Kidney (tissue), 14 donors: ENCODE results near the gene AP2A2. TPM values are rescaled to one million over a fixed set of nuclear protein-coding genes. Genes with fewer than 3 reads are reported as not detected.
A peak's percentile ranks its signal among the peaks of the same experiment; 100 is the strongest.

Experiments
- DNase-seq, 5 donors: peaks; one replicate each; pipeline ENCODE4 v3.0.0-alpha.2; 2013 to 2020
- FAIRE-seq: peaks from 2 replicates; lab custom pipeline; 2012; peaks lifted over from hg19 to GRCh38; lab: Jason Lieb, UNC
- H3K27ac ChIP-seq, 2 donors: one replicate each; pipeline ENCODE4 v1.7.0; 2013; ENCODE audit warnings: low read depth in 2 of 2, low read length in 2 of 2, inconsistent platforms in 1 of 2
- H3K27me3 ChIP-seq: one replicate; pipeline ENCODE4 v1.7.1; 2013; ENCODE audit warnings: low read length, inconsistent platforms; ENCODE audit not compliant: control insufficient read depth, insufficient read depth
- H3K36me3 ChIP-seq, 3 donors: one replicate each; pipeline versions ENCODE4 v1.7.0 to v1.7.1; 2013; ENCODE audit warnings: low read length in 3 of 3, control low read depth in 1 of 3, inconsistent platforms in 1 of 3; ENCODE audit not compliant: insufficient read depth in 3 of 3, control insufficient read depth in 2 of 3
- H3K4me1 ChIP-seq, 3 donors: one replicate each; pipeline versions ENCODE4 v1.7.0 to v1.7.1; 2013; ENCODE audit warnings: low read length in 3 of 3, inconsistent platforms in 1 of 3, low read depth in 1 of 3; ENCODE audit not compliant: control insufficient read depth in 2 of 3, insufficient read depth in 2 of 3
- H3K4me3 ChIP-seq, 3 donors: one replicate each; pipeline versions ENCODE4 v1.7.0 to v1.8.1; 2013; ENCODE audit warnings: low read length in 3 of 3, control low read depth in 1 of 3, inconsistent platforms in 1 of 3
- H3K9ac ChIP-seq, 3 donors: one replicate each; pipeline versions ENCODE4 v1.7.0 to v1.7.1; 2013; ENCODE audit warnings: low read length in 3 of 3, control low read depth in 1 of 3, inconsistent platforms in 1 of 3
- H3K9me3 ChIP-seq, 3 donors: one replicate each; pipeline versions ENCODE4 v1.7.0 to v1.7.1; 2013; ENCODE audit warnings: low read length in 3 of 3, control low read depth in 1 of 3, inconsistent platforms in 1 of 3; ENCODE audit not compliant: control insufficient read depth in 2 of 3, insufficient read depth in 1 of 3
- intact Hi-C: fragments of 100-400 bp; cut with DNase I; formaldehyde crosslinking; loops from one replicate; pipeline ENCODE4 v1.11.1; 2022
- polyA plus RNA-seq: library from polyadenylated mRNA; stranded (reverse); fragments of 350-450 nt; fragmentation: Illumina TruSeq; extraction: RNeasy Lipid Tissue Mini Kit (QIAGEN cat#74804); gene quantifications from one replicate; pipeline ENCODE4 v1.2.3, GENCODE V29; 2014; ENCODE audit warnings: low read depth, low replicate concordance; ENCODE audit not compliant: insufficient read depth
- total RNA-seq: library from RNA; stranded (reverse); fragmentation: NEBNext Ultra II Directional; extraction: Animal tissue kit (Norgen Biotek cat#: 25700); gene quantifications from one replicate; pipeline ENCODE4 v1.2.1, GENCODE V29; 2021
- TF ChIP-seq, protein P1 (sequence below): IDR thresholded peaks from 3 replicates; pipeline ENCODE4 v1.5.1; 2012; ENCODE audit warnings: mild to moderate bottlenecking, moderate library complexity, borderline replicate concordance; ENCODE audit not compliant: insufficient read depth; ENCODE audit errors: extremely low read depth
- donor health status: control.
- donor health status: control.
- donor health status: control.
- donor health status: control.
- donor health status: control.
- donor health status: DM: yes; HTN: yes; CAD: no.
- donor health status: Normal renal cell carcinoma (clear cell type).

AP2A2 gene
- total and polyA plus RNA-seq, 2 donors from 2014 or later = 76.5 to 144 TPM

DNA sequence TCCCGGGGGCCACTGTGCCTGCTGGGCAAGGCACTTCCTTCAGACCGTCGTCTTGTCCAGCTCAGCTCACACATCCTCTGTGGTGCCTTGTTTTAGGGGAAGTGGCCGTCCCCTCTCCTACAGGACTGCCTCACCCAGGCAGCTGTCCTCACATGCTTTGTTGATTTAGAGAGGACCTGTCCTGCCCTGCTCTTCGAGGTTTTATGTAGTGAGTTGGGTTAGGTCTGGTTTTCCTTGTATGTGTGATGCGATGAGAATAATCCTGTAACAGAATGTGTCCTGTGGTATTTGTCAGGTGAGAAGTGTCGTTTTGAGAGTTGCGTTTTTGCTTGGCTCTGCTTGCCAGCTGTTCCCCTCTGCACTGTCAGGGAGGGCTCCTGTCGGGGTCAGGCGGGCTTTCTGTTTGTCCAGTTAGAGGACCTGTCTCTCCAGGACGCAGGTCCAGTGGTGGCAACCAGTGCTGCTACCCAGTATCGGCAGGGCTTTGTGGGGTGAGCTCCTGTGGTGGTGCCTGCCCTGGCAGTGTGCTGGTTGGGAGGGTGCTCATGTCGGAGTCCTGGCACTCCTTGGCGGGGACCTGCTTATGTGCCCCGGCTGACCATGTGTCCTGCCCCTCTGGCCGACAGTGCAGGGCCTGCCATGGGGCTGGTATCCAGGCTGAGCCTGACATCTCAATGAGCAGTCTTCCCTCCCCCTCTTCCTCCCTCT, 69.5 kb downstream of the AP2A2 start:
- Histone ChIP-seq H3K27me3 (no peaks in the 10 kb centered on the region), H3K4me1 (peaks cover 0 to 8% (median 0%) of the 10 kb centered on the region in 3 donors), H3K9me3 (no peaks in the 10 kb centered on the region), H3K27ac (no peak overlapping the region), H3K4me3 (no peak overlapping the region), H3K36me3 (peaks cover 2 to 35% (median 23%) of the 10 kb centered on the region in 3 donors), H3K9ac (no peak overlapping the region)
- TF ChIP-seq, protein P1, sequence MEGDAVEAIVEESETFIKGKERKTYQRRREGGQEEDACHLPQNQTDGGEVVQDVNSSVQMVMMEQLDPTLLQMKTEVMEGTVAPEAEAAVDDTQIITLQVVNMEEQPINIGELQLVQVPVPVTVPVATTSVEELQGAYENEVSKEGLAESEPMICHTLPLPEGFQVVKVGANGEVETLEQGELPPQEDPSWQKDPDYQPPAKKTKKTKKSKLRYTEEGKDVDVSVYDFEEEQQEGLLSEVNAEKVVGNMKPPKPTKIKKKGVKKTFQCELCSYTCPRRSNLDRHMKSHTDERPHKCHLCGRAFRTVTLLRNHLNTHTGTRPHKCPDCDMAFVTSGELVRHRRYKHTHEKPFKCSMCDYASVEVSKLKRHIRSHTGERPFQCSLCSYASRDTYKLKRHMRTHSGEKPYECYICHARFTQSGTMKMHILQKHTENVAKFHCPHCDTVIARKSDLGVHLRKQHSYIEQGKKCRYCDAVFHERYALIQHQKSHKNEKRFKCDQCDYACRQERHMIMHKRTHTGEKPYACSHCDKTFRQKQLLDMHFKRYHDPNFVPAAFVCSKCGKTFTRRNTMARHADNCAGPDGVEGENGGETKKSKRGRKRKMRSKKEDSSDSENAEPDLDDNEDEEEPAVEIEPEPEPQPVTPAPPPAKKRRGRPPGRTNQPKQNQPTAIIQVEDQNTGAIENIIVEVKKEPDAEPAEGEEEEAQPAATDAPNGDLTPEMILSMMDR = no peak
- no peak for DNase-seq
- intact Hi-C loops = no loop called here
- FAIRE-seq = no peak

DNA sequence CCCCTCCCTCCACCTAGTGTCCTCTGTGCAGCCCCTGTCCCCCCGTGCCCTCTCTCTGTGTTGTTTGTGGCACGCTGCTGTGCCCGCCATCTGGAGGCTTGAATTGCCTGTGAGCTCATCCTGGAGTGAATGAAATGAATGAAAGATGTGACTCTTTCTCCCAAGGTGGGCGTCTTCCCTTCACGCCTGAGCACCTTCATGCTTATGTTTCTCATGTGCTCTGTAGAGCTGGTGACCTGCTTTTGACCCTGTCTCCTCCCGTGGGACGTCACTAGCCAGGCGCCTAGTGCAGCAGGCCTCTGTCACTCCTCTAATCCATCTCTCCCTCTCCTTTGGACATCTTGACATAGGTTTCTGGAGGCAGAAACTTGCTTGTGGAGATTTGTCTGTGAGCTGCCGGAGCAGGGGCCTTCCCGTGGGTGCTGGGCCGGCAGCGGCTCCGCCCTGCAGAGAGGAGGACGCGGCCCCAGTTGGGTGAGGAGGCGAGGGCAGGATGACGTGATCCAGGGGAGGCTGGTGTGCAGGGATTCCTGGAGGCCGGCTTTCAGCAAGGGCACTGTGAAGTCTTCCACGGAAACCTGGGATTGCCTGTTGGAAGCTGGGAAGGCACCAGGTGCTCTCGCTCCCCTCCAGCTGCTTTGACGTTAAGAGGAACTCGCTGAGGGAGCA, 70.2 kb downstream of the AP2A2 start:
- Histone ChIP-seq H3K36me3 (peaks cover 2 to 40% (median 26%) of the 10 kb centered on the region in 3 donors), H3K9ac (no peak overlapping the region), H3K27me3 (no peaks in the 10 kb centered on the region), H3K4me1 (peaks cover 0 to 8% (median 0%) of the 10 kb centered on the region in 3 donors), H3K4me3 (no peak overlapping the region), H3K9me3 (no peaks in the 10 kb centered on the region), H3K27ac (peak overlapping the region in 1 of 2 donors; percentile 36)
- FAIRE-seq = no peak
- peak in 4 of 5 donors; percentile 92 to 96 (median 95) for DNase-seq
- TF ChIP-seq, protein P1 = no peak
- intact Hi-C loops = no loop called here

DNA sequence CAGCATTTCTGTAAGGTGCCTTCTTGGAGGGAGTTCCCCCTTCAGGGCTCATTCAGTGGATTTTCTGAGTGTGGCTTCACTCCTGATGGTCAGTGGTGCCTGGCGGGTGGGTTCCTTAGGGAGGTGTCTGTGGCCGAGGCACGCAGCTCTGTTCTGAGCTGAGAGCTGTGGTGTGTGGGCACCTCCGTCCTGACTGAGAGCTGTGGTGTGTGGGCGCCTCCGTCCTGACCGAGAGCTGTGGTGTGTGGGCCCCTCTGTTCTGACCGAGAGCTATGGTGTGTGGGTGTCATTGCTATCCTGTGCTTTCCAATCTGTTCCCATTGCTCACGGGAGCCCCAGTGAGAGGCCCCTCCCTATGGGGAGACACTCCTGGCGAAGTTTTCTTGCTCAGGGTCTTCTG, 71.0 kb downstream of the AP2A2 start:
- no peak for FAIRE-seq
- H3K36me3 ChIP-seq = peaks cover 2 to 44% (median 28%) of the 10 kb centered on the region in 3 donors
- no peak overlapping the region for H3K9ac ChIP-seq

More for the DNA sequence above, 71.0 kb downstream of the AP2A2 start:
- no peak overlapping the region for H3K27ac ChIP-seq
- no peak overlapping the region for H3K4me3 ChIP-seq
- DNase-seq = no peak
- TF ChIP-seq, protein P1 = no peak
- intact Hi-C loops = no loop called here
- peaks cover 0 to 9% (median 0%) of the 10 kb centered on the region in 3 donors for H3K4me1 ChIP-seq
- H3K9me3 ChIP-seq = no peaks in the 10 kb centered on the region
- no peaks in the 10 kb centered on the region for H3K27me3 ChIP-seq
